Breast epithelium (tissue), 4 donors: ENCODE results near the gene HSD17B11. TPM values are rescaled to one million over a fixed set of nuclear protein-coding genes. Genes with fewer than 3 reads are reported as not detected.
"Not testable (repeated sequence)": the region's sequence is repeated elsewhere in the genome, so short reads cannot be mapped to it uniquely, and the experiment has no call there.

Source experiments
- DNase-seq, 2 donors: peaks; one replicate each; pipeline ENCODE4 v3.0.0-alpha.2; 2019; ENCODE audit warnings: low spot score in 2 of 2
- H3K27ac ChIP-seq, 2 donors: fragments of 200-600 bp; sonication (generic) in 1 of 2; one replicate each; pipeline ENCODE4 v1.5.1; 2016 to 2019; ENCODE audit warnings: mild to moderate bottlenecking in 1 of 2
- H3K27me3 ChIP-seq, 2 donors: fragments of 200-600 bp; sonication (generic) in 1 of 2; one replicate each; pipeline versions ENCODE4 v1.5.1 to v1.6.0; 2017 to 2019; ENCODE audit warnings: control low read depth in 1 of 2, mild to moderate bottlenecking in 1 of 2
- H3K36me3 ChIP-seq: fragments of 200-600 bp; one replicate; pipeline ENCODE4 v1.5.1; 2019
- H3K4me1 ChIP-seq, 2 donors: fragments of 200-600 bp; sonication (generic); one replicate each; pipeline ENCODE4 v1.5.1; 2016 to 2019; ENCODE audit warnings: control low read depth in 1 of 2
- H3K4me3 ChIP-seq, 3 donors: fragments of 200-600 bp; sonication (generic); 1 replicate in 2 of 3; 2 replicates in 1 of 3; pipeline ENCODE4 v1.5.1; 2016 to 2019; ENCODE audit warnings: mild to moderate bottlenecking in 3 of 3, moderate library complexity in 2 of 3
- H3K9me3 ChIP-seq, 2 donors: fragments of 200-600 bp; sonication (generic) in 1 of 2; one replicate each; pipeline ENCODE4 v1.5.1; 2016 to 2019; ENCODE audit warnings: control low read depth in 1 of 2
- POLR2A ChIP-seq: fragments of 450-650 bp; IDR thresholded peaks from one replicate; pipeline ENCODE4 v1.6.1; 2016; ENCODE audit warnings: antibody characterized with exemption, mild to moderate bottlenecking, moderate library complexity
- POLR2AphosphoS5 ChIP-seq, 3 donors: sonication (generic); formaldehyde crosslinking; IDR thresholded peaks; one replicate each; pipeline ENCODE4 v1.6.1; 2017; ENCODE audit warnings: antibody characterized with exemption in 3 of 3
- intact Hi-C: fragments of 100-400 bp; cut with DNase I; formaldehyde crosslinking; loops from one replicate; pipeline ENCODE4 v1.15.1; 2023; ENCODE audit warnings: low total_unique reads
- total RNA-seq, 3 donors: library from RNA; depleted of rRNA; stranded (reverse); fragments of >200 nt; gene quantifications; one replicate each; pipeline ENCODE4 v1.1.0, GENCODE V29; 2016
- TF ChIP-seq, protein P1 (sequence below), 3 donors: fragments of 450-650 bp; IDR thresholded peaks; one replicate each; pipeline ENCODE4 v1.5.1; 2016 to 2017; ENCODE audit warnings: antibody characterized with exemption in 3 of 3, mild to moderate bottlenecking in 3 of 3, moderate library complexity in 3 of 3

The HSD17B11 gene
- total RNA-seq, 3 donors from 2014 or later, result 48.7 to 95.7 (median 54.1) TPM

- H3K4me3 ChIP-seq, result no peak overlapping the region
- H3K27me3 ChIP-seq, result no peaks in the 10 kb centered on the region
- no peaks in the 10 kb centered on the region for H3K36me3 ChIP-seq
- H3K4me1 ChIP-seq, result no peaks in the 10 kb centered on the region
- no peaks in the 10 kb centered on the region for H3K9me3 ChIP-seq
- intact Hi-C loops, result no loop called here
- TF ChIP-seq POLR2A, result no peak
- no peak for DNase-seq
- H3K27ac ChIP-seq, result no peak overlapping the region
Observed at GRCh38 chr4:87399954-87400353, 9.0 kb upstream of the HSD17B11 start.

DNA sequence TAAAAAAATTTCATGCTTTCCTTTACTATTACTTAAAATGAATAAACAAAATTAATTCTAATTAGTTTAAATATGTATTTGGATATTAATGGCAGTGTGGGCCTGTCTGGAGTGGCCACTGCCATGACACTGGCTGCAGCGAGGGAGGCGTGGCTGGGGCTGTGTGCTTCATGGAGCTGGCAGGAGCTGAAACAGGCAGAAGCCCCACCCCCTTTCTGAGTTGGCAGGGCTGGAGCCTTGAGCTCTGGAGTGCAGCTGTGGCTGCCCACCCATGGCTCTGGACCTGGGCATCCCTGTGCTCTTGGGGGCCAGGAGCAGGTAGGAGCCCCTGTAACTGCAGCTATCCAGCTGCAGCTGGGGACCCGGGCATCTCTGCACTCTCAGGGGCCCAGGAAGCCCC is 8.2 kb upstream of the HSD17B11 start:
- no peaks in the 10 kb centered on the region for H3K36me3 ChIP-seq
- DNase-seq, result no peak
- H3K4me1 ChIP-seq, result no peaks in the 10 kb centered on the region
- no peak overlapping the region for H3K4me3 ChIP-seq
- TF ChIP-seq, protein P1, sequence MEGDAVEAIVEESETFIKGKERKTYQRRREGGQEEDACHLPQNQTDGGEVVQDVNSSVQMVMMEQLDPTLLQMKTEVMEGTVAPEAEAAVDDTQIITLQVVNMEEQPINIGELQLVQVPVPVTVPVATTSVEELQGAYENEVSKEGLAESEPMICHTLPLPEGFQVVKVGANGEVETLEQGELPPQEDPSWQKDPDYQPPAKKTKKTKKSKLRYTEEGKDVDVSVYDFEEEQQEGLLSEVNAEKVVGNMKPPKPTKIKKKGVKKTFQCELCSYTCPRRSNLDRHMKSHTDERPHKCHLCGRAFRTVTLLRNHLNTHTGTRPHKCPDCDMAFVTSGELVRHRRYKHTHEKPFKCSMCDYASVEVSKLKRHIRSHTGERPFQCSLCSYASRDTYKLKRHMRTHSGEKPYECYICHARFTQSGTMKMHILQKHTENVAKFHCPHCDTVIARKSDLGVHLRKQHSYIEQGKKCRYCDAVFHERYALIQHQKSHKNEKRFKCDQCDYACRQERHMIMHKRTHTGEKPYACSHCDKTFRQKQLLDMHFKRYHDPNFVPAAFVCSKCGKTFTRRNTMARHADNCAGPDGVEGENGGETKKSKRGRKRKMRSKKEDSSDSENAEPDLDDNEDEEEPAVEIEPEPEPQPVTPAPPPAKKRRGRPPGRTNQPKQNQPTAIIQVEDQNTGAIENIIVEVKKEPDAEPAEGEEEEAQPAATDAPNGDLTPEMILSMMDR (IDR thresholded peaks at IDR 0.05), result no peak
- no peaks in the 10 kb centered on the region for H3K27me3 ChIP-seq
- no peak overlapping the region for H3K27ac ChIP-seq
- no peaks in the 10 kb centered on the region for H3K9me3 ChIP-seq
- intact Hi-C loops, result no loop called here

DNA sequence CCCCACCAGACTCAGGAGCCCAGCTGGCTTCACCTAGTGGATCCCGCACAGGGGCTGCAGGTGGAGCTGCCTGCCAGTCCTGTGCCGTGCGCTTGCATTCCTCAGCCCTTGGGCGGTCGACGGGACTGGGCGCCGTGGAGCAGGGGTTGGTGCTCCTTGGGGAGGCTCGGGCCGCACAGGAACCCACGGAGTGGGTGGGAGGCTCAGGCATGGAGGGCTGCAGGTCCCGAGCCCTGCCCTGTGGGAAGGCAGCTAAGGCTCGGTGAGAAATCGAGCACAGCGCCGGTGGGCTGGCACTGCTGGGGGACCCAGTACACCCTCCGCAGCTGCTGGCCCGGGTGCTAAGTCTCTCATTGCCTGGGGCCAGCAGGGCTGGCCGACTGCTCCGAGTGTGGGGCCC is 4.9 kb upstream of the HSD17B11 start:
- intact Hi-C loops, H3K9me3 ChIP-seq, H3K4me1 ChIP-seq, H3K4me3 ChIP-seq, H3K27me3 ChIP-seq, DNase-seq, H3K27ac ChIP-seq, H3K36me3 ChIP-seq: not testable (repeated sequence)

DNA sequence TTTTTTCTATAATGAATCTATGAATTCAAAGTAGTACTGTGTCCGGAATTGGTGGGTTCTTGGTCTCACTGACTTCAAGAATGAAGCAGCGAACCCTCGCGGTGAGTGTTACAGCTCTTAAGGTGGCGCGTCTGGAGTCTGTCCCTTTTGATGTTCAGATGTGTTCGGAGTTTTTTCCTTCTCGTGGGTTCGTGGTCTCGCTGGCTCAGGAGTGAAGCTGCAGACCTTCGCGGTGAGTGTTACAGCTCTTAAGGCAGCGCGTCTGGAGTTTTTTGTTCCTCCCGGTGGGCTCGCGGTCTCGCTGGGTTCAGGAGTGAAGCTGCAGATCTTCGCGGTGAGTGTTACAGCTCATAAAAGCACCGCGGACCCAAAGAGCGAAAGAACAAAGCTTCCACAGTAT is 4.1 kb upstream of the HSD17B11 start:
- intact Hi-C loops, DNase-seq, H3K4me3 ChIP-seq, H3K27me3 ChIP-seq, H3K27ac ChIP-seq, H3K36me3 ChIP-seq, H3K9me3 ChIP-seq, H3K4me1 ChIP-seq: not testable (repeated sequence)

- Histone ChIP-seq H3K4me1 (no peaks in the 10 kb centered on the region), H3K9me3 (peaks cover 0 to 4% of the 10 kb centered on the region in 2 donors), H3K27ac (no peak overlapping the region), H3K36me3 (no peaks in the 10 kb centered on the region), H3K4me3 (no peak overlapping the region), H3K27me3 (no peaks in the 10 kb centered on the region)
- DNase-seq, result no peak
- TF ChIP-seq, protein P1 (IDR thresholded peaks at IDR 0.05), result no peak
- TF ChIP-seq POLR2A (no peak), POLR2AphosphoS5 (IDR thresholded peaks at IDR 0.05) (no peak)
- intact Hi-C loops, result no loop called here
Observed at GRCh38 chr4:87392183-87392582, 1.2 kb upstream of the HSD17B11 start.

GRCh38 chr4:87391576-87392054 is 627 bp upstream of the HSD17B11 start:
- H3K4me3 ChIP-seq, result peak overlapping the region; percentile 58 to 80 (median 66)
- H3K27ac ChIP-seq, result peak overlapping the region; percentile 84 to 87
- no peak for TF ChIP-seq POLR2A
- TF ChIP-seq POLR2AphosphoS5 (IDR thresholded peaks at IDR 0.05), result no peak
- TF ChIP-seq, protein P1 (IDR thresholded peaks at IDR 0.05), result no peak
- peaks cover 0 to 4% of the 10 kb centered on the region in 2 donors for H3K9me3 ChIP-seq
- H3K27me3 ChIP-seq, result no peaks in the 10 kb centered on the region
- DNase-seq, result no peak
- H3K4me1 ChIP-seq, result no peaks in the 10 kb centered on the region
- no peaks in the 10 kb centered on the region for H3K36me3 ChIP-seq
- intact Hi-C loops, result loop anchor here (1.0 kb wide), 1 partner anchor 31 kb away; the partner anchor contains the start of gene NUDT9

DNA sequence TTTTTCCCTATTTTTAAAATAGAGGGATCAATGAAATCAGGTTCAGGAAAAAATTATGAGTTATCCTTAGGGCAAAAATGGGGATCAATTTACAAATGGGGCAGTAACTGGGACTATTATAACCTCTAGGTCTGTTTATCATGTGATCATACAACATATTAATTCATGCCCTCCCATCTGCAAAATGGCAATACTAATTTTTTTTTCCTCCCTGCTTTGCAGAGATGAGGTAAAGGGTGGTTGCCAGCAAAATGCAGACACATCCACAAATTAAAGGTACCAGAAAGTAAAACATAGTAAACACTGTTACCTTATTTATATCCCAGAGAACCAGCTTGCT is 467 bp downstream of the HSD17B11 start:
- TF ChIP-seq POLR2A (no peak), POLR2AphosphoS5 (IDR thresholded peaks at IDR 0.05) (no peak)
- TF ChIP-seq, protein P1 (IDR thresholded peaks at IDR 0.05), result no peak
- Histone ChIP-seq H3K4me1 (no peaks in the 10 kb centered on the region), H3K27ac (peak overlapping the region; percentile 84 to 87), H3K27me3 (no peaks in the 10 kb centered on the region), H3K9me3 (peaks cover 0 to 4% of the 10 kb centered on the region in 2 donors), H3K4me3 (peak overlapping the region; percentile 58 to 80 (median 66)), H3K36me3 (no peaks in the 10 kb centered on the region)
- no peak for DNase-seq
- intact Hi-C loops, result no loop called here

- H3K27me3 ChIP-seq, intact Hi-C loops, H3K36me3 ChIP-seq, H3K4me1 ChIP-seq, DNase-seq, H3K9me3 ChIP-seq: not testable (repeated sequence)
- Histone ChIP-seq H3K27ac (peak overlapping the region; percentile 34 to 84), H3K4me3 (peak overlapping the region; percentile 58 to 80 (median 66))
Observed at GRCh38 chr4:87390055-87390454, 933 bp downstream of the HSD17B11 start.
